A549 treated with AZD9567 at 1 μM for 4 hours (cell line): Measurements from ENCODE around the gene CHERP. TPM values are rescaled to one million over a fixed set of nuclear protein-coding genes. Genes with fewer than 3 reads are reported as not detected.

ENCODE experiments used
- total RNA-seq: library from RNA; stranded (reverse); fragments of 200-300 nt; extraction: Qiagen RNA extraction; gene quantifications from 5 replicates; pipeline ENCODE4 v1.2.3, GENCODE V29; 2022; ENCODE audit not compliant: insufficient read depth

CHERP gene
- total RNA-seq, result 30.8 to 34.5 TPM (median 33.6 TPM) in 5 replicates

GRCh38 chr19:16542045-16542909, at the start of gene CHERP:
Gene CHERP (minus strand): TSS chr19:16542437. CDS start chr19:16542378, 59 bp downstream.

GRCh38 chr19:16572332-16573211, 30.3 kb upstream of the CHERP start, which contains the start of gene SLC35E1:
Gene SLC35E1 (minus strand): TSS chr19:16572415. CDS start chr19:16572364, 51 bp downstream.

GRCh38 chr19:16495982-16496612, 46.1 kb downstream of the CHERP start, which contains the start of the genes C19orf44 and CALR3:
Gene C19orf44 (plus strand): TSS chr19:16496394. CDS start chr19:16500793, 4,399 bp downstream.
Gene CALR3 (minus strand): TSS chr19:16496167. CDS start chr19:16496129, 38 bp downstream.

Other genes starting within 250 kb of the CHERP start
- 16.5 to 36.4 TPM (median 30.6 TPM) in 5 replicates for gene KLF2, start 217.6 kb downstream of the CHERP start, total RNA-seq
- 11.1 to 16.8 TPM (median 16.1 TPM) in 5 replicates for gene EPS15L1, start 70.5 kb downstream of the CHERP start, total RNA-seq
- 0.08 TPM in 1 of 5 replicates, not detected in the others for gene CALR3, start 46.3 kb downstream of the CHERP start, total RNA-seq
- gene C19orf44, start 46.0 kb downstream of the CHERP start, total RNA-seq, result 2.2 to 4.0 TPM (median 2.6 TPM) in 5 replicates
- 18.8 to 31.2 TPM (median 20.2 TPM) in 5 replicates for gene SLC35E1, start 30.0 kb upstream of the CHERP start, total RNA-seq
- 5.1 to 6.3 TPM (median 6.1 TPM) in 5 replicates for gene MED26, start 85.8 kb upstream of the CHERP start, total RNA-seq
- gene SMIM7, start 117.7 kb upstream of the CHERP start, total RNA-seq, result 55.0 to 73.9 TPM (median 68.8 TPM) in 5 replicates
- gene TMEM38A, start 118.7 kb upstream of the CHERP start, total RNA-seq, result 0.74 to 1.4 TPM (median 1.1 TPM) in 5 replicates
- not detected in 5 replicates for gene NWD1, start 177.4 kb upstream of the CHERP start, total RNA-seq